GM12872 (cell line): Measurements from ENCODE around the gene KLHL5.
A peak's percentile ranks its signal among the peaks of the same experiment; 100 is the strongest.

Experiments
- CTCF ChIP-seq: IDR thresholded peaks from 3 replicates; pipeline ENCODE4 v1.5.1; 2011; ENCODE audit warnings: low read depth, mild to moderate bottlenecking, low read length, moderate library complexity; ENCODE audit not compliant: insufficient read depth

Gene KLHL5

DNA sequence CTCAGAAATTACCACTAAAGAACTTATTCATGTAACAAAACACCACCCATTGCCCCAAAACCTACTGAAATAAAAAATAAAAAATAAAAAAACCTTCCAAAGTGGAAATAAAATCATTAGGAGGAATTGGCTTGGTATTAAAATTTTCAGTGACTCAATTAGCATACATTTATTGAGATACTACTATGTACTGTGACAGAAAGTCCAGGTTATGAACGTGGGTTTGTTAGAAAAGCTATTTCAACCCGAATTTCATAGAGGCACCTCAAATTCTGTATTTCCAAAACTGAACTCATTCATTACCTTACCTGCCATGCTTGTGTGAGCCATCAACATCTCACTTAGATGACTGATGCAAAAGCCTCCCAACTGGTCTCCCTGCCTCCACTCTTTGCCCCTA, 16.8 kb downstream of the KLHL5 start:
- no peak for TF ChIP-seq CTCF

- no peak for TF ChIP-seq CTCF
Measured at GRCh38 chr4:39083164-39083563, 21.1 kb downstream of the KLHL5 start.

DNA sequence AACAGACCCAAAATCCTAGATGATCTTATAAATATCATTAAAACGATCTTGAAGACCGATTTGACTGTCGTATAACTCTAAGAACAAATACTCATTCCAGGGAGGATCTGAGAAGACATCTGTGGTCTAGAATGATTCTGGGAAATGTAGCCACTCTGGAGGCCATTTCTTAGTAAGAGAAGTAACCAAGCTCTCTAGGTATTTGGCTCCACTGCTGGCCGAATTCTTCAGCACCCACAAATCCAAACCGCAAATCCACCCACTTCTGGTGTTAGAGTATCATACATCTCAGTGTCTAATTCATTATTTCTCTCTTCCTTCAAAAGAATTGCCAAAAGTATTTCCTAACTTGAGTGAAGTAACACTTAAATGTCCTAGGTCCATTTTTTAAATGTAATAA, 23.9 kb downstream of the KLHL5 start:
- TF ChIP-seq CTCF = no peak

GRCh38 chr4:39096847-39097246, 34.8 kb downstream of the KLHL5 start:
- no peak for TF ChIP-seq CTCF

GRCh38 chr4:39097290-39097689, 35.3 kb downstream of the KLHL5 start:
- TF ChIP-seq CTCF = no peak

- no peak for TF ChIP-seq CTCF
Measured at GRCh38 chr4:39102297-39102696, 40.3 kb downstream of the KLHL5 start.

DNA sequence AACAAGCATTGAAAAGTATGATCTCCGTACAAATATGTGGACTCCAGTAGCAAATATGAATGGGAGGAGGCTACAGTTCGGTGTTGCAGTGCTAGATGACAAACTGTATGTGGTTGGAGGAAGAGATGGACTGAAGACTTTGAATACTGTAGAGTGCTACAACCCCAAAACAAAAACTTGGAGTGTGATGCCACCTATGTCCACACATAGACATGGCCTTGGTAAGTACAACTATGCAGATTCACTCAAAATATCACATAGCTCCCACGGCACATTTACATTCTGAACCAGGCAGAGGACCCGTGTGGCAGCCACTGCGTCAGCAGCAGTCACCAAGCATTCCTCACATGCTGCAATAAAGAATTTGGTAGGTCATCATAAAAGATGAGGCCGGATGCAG, 41.3 kb downstream of the KLHL5 start:
- 0 out of 3 replicates have a peak, but pooled peaks have one; percentile 8 for TF ChIP-seq CTCF

DNA sequence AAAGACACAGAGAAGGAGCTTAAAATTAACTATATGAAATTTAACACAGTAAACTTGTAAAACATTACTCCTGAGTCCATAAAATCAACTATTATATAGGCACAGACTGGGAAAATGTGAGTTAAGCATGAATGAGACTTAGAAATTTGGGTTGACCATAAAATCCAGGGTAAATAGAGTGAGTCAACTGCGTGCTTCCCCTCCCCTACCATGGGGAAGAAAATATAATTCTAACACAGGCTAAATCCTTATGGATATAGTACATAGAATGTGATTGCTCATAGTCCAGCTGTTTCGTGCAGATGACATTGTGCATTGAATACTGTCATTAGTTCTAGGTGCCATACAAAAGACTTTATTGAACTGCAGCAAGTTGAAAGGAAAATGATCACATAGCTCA, 42.2 kb downstream of the KLHL5 start:
- no peak for TF ChIP-seq CTCF
